AG09309 (cell line): ENCODE results near the gene SIL1.

ENCODE experiments used
- DNase-seq: peaks from one replicate; pipeline ENCODE4 v3.0.0-alpha.2; 2010; ENCODE audit warnings: low read depth
- H3K4me3 ChIP-seq: 2 replicates; pipeline ENCODE4 v1.5.1; 2011; ENCODE audit warnings: mild to moderate bottlenecking, low read depth, low read length, moderate library complexity; ENCODE audit not compliant: control insufficient read depth
- CTCF ChIP-seq: IDR thresholded peaks from 2 replicates; pipeline ENCODE4 v1.5.1; 2011; ENCODE audit warnings: mild to moderate bottlenecking, low read depth, low read length, inconsistent platforms; ENCODE audit not compliant: insufficient read depth, control insufficient read depth; ENCODE audit errors: missing control alignments

Gene SIL1

GRCh38 chr5:138947780-138948179, 250.4 kb downstream of the SIL1 start:
- no peak for TF ChIP-seq CTCF
- no peak overlapping the region for H3K4me3 ChIP-seq
- DNase-seq: no peak

- no peak for DNase-seq
Measured at GRCh38 chr5:138946831-138947560, 251.2 kb downstream of the SIL1 start.

GRCh38 chr5:138946241-138946623, 251.9 kb downstream of the SIL1 start:
- no peak for TF ChIP-seq CTCF
- no peak for DNase-seq
- H3K4me3 ChIP-seq: no peak overlapping the region

More at GRCh38 chr5:138946831-138947560, 251.2 kb downstream of the SIL1 start:
- no peak overlapping the region for H3K4me3 ChIP-seq
- TF ChIP-seq CTCF: no peak

- no peak overlapping the region for H3K4me3 ChIP-seq
- no peak for DNase-seq
Measured at GRCh38 chr5:138945421-138946240, 252.5 kb downstream of the SIL1 start.

GRCh38 chr5:138944527-138945322, 253.4 kb downstream of the SIL1 start:
- no peak for DNase-seq
- TF ChIP-seq CTCF: no peak
- no peak overlapping the region for H3K4me3 ChIP-seq

More at GRCh38 chr5:138945421-138946240, 252.5 kb downstream of the SIL1 start:
- TF ChIP-seq CTCF: no peak

GRCh38 chr5:138943599-138944173, 254.5 kb downstream of the SIL1 start:
- TF ChIP-seq CTCF: no peak
- no peak for DNase-seq
- no peak overlapping the region for H3K4me3 ChIP-seq
